HepG2 (cell line): ENCODE results near the gene PSRC1. TPM values are rescaled to one million over a fixed set of nuclear protein-coding genes. Genes with fewer than 3 reads are reported as not detected.

ENCODE experiments used
- ELF3 ChIP-seq: IDR thresholded peaks from 2 replicates; pipeline ENCODE4 v1.6.1; 2016; ENCODE audit warnings: missing genetic modification reagents, missing compliant biosample characterization
- FOXO1 ChIP-seq: sonication (generic); formaldehyde crosslinking; IDR thresholded peaks from 2 replicates; pipeline ENCODE4 v1.4.0; 2020; ENCODE audit warnings: missing genetic modification reagents
- HMG20B ChIP-seq: conservative IDR thresholded peaks from 2 replicates; pipeline ENCODE4 v1.6.1; 2016; ENCODE audit warnings: missing genetic modification reagents, missing compliant biosample characterization
- KAT8 ChIP-seq: IDR thresholded peaks from 2 replicates; pipeline ENCODE4 v1.6.1; 2016; ENCODE audit warnings: missing genetic modification reagents, missing compliant biosample characterization
- KLF16 ChIP-seq, 2 experiments: sonication (generic) in 1 of 2; formaldehyde crosslinking in 1 of 2; IDR thresholded peaks; 2 replicates each; pipeline versions ENCODE4 v1.6.1 to v1.8.0; 2016 to 2023; ENCODE audit warnings: missing genetic modification reagents in 2 of 2, missing compliant biosample characterization in 1 of 2
- KMT2B ChIP-seq: IDR thresholded peaks from 2 replicates; pipeline ENCODE4 v1.6.1; 2016; ENCODE audit warnings: missing genetic modification reagents, missing compliant biosample characterization
- NCOA1 ChIP-seq: sonication (generic); formaldehyde crosslinking; IDR thresholded peaks from 2 replicates; pipeline ENCODE4 v1.9.0; 2021; ENCODE audit warnings: missing genetic modification reagents
- PRDM10 ChIP-seq: sonication (generic); formaldehyde crosslinking; IDR thresholded peaks from 2 replicates; pipeline ENCODE4 v1.4.0; 2020; ENCODE audit warnings: low read depth, missing genetic modification reagents
- SAP130 ChIP-seq: IDR thresholded peaks from 2 replicates; pipeline ENCODE4 v1.6.1; 2016; ENCODE audit warnings: low read depth
- TEAD3 ChIP-seq: optimal IDR thresholded peaks from 2 replicates; pipeline ENCODE3; 2016; ENCODE audit warnings: borderline replicate concordance
- TFAP4 ChIP-seq: sonication (generic); IDR thresholded peaks from 2 replicates; pipeline ENCODE4 v1.6.1; 2016; ENCODE audit warnings: low read depth, borderline replicate concordance
- TMF1 ChIP-seq: sonication (generic); formaldehyde crosslinking; IDR thresholded peaks from 2 replicates; pipeline ENCODE4 v1.8.1; 2022; ENCODE audit warnings: low read depth, missing genetic modification reagents
- TOPORS ChIP-seq: sonication (generic); formaldehyde crosslinking; IDR thresholded peaks from 2 replicates; pipeline ENCODE4 v1.8.0; 2023; ENCODE audit warnings: mild to moderate bottlenecking, missing genetic modification reagents
- U2AF1 ChIP-seq: fragments of 200-400 bp; formaldehyde crosslinking; optimal IDR thresholded peaks from 2 replicates; pipeline ENCODE3; 2017; ENCODE audit warnings: mild to moderate bottlenecking, low read depth, low read length
- XRCC5 ChIP-seq: fragments of 200-400 bp; formaldehyde crosslinking; optimal IDR thresholded peaks from 2 replicates; pipeline ENCODE3; 2017; ENCODE audit warnings: mild to moderate bottlenecking, low read length
- ZBTB26 ChIP-seq: IDR thresholded peaks from 2 replicates; pipeline ENCODE4 v1.6.1; 2016; ENCODE audit warnings: missing compliant biosample characterization, missing genetic modification reagents, borderline replicate concordance
- ZNF225 ChIP-seq: sonication (generic); formaldehyde crosslinking; IDR thresholded peaks from 2 replicates; pipeline ENCODE4 v1.4.0; 2020; ENCODE audit warnings: mild to moderate bottlenecking, missing genetic modification reagents
- ZNF609 ChIP-seq: sonication (generic); formaldehyde crosslinking; IDR thresholded peaks from 2 replicates; pipeline ENCODE4 v1.4.0; 2020; ENCODE audit warnings: mild to moderate bottlenecking, missing genetic modification reagents, borderline replicate concordance
- polyA plus RNA-seq, 8 experiments: library from polyadenylated mRNA; depleted of rRNA in 3 of 8; stranded (reverse) in 7 of 8; unstranded in 1 of 8; fragments of >200 nt; fragmentation: Illumina TruSeq in 4 of 8; extraction: Trizol in 4 of 8; gene quantifications; 2 replicates each; pipeline versions ENCODE4 v1.2.1 to v1.2.3, GENCODE V29; 2011 to 2016; ENCODE audit warnings: low read depth in 4 of 8, missing spikeins in 1 of 8, mixed read lengths in 1 of 8; ENCODE audit not compliant: insufficient read depth in 1 of 8
- total RNA-seq, 5 experiments: library from RNA; depleted of rRNA; stranded (reverse); fragments of >200 nt; fragmentation: Illumina TruSeq; extraction: Trizol; gene quantifications; 2 replicates each; pipeline ENCODE4 v1.2.3, GENCODE V29; 2016; ENCODE audit warnings: low read depth in 1 of 5

PSRC1 gene
- total and polyA plus RNA-seq, 2 of the 13 experiments (the other 11 are each of a cell fraction or from before 2014, with no cell fraction given): 28.6 to 30.3 TPM

DNA sequence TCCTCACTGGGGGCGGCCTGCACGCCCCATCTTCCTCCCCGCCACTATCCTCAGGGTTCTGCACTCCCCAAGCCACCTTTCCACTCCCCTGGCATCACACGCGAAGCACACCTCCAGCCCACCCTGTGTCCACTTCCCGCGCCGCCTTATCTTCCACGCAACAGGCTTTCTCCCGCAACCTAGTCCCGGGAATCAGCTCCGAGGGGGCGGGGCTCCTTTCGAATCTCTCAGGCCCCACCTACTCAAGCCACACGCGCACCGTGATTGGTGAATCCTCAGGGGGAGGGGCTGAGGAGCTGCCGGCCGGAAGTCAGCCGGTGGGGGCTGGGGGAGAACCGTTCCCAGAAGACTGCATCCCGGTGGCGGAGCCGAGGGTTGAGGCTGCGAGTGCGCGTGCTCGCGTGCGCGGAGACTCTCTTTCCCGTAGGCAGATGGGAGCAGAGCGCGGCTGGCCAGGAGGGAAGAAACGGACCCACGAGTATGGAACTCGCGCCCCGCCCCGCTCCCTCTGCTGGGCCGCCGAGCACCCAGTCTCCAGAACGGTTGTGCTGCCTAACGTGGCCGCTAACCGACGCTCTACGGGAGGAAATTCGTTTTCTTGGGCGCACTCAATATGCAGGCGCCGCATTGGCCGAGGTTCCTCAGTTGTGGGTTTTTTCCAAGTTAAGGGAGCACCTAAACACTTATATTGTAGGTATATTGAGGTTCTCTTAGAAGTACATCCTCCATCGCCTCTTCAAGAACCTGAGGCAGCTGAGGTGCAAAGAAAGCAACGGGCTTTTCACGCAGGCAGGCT lies at the start of gene PSRC1 (continued):
- TF ChIP-seq PRDM10 (peak; percentile 65; the same call in 1 of the 2 replicates), ZNF609 (no peak), ELF3 (CRISPR knock-in tag) (peak; percentile 80), KLF16 (CRISPR knock-in tag; IDR thresholded peaks at IDR 0.05) (peak in 1 of 2 experiments; percentile 89; a peak in 2 of 4 replicates), HMG20B (CRISPR knock-in tag) (no peak), NCOA1 (CRISPR knock-in tag) (no peak), ZBTB26 (no peak), U2AF1 (no peak), XRCC5 (peak; percentile 73), TMF1 (0 out of 2 replicates have a peak, but pooled peaks have one; percentile 57), TEAD3 (CRISPR knock-in tag) (no peak), KMT2B (CRISPR knock-in tag) (peak; percentile 79), TFAP4 (peak; percentile 56; the same call in 1 of the 2 replicates), FOXO1 (CRISPR knock-in tag) (peak; percentile 49), KAT8 (CRISPR knock-in tag) (peak; percentile 88), SAP130 (CRISPR knock-in tag) (peak; percentile 90), ZNF225 (CRISPR knock-in tag) (peak; percentile 71; the same call in 1 of the 2 replicates), TOPORS (no peak)
